HepG2 (cell line): ENCODE data around the gene MYO5A. TPM values are rescaled to one million over a fixed set of nuclear protein-coding genes. Genes with fewer than 3 reads are reported as not detected.

Source experiments
- ATAC-seq: fragments of 200-7000 bp; cut with Tn5 transposase; 3 replicates; pipeline ENCODE4 v1.9.1; 2020; ENCODE audit warnings: mild to moderate bottlenecking, moderate library complexity
- BruUV-seq: library from RNA; stranded (reverse); fragments of 400-500 nt; replicated peaks from 2 replicates; lab custom pipeline; 2021; lab: Mats Ljungman, UMichigan
- CTCF ChIA-PET: fragments of 300-600 bp; formaldehyde crosslinking; extraction: SDS; loops from one replicate; lab custom pipeline; 2021; ENCODE audit warnings: low total read pairs, inconsistent platforms, low intra/inter-chr PET ratio; lab: Yijun Ruan, JAX
- POLR2A ChIA-PET: fragments of 350-600 bp; sonication (Branson Sonifier 250); formaldehyde crosslinking; loops from one replicate; lab custom pipeline; 2020; ENCODE audit warnings: antibody characterized with exemption, inconsistent platforms; lab: Yijun Ruan, JAX
- DNase-seq: peaks from one replicate; pipeline ENCODE4 v3.0.0-alpha.2; 2015; ENCODE audit warnings: low spot score
- FAIRE-seq: peaks from 3 replicates; lab custom pipeline; 2011; peaks lifted over from hg19 to GRCh38; lab: Jason Lieb, UNC
- H2AFZ ChIP-seq: one replicate; pipeline ENCODE4 v1.6.1; 2011; ENCODE audit warnings: low read length, inconsistent platforms
- H3K27ac ChIP-seq: fragments of 300-600 bp; 3 replicates; pipeline ENCODE4 v1.8.0; 2011; ENCODE audit warnings: mixed run types, mild to moderate bottlenecking, mixed read lengths, low read length, inconsistent platforms; ENCODE audit not compliant: insufficient read depth; ENCODE audit errors: extremely low read length
- H3K27me3 ChIP-seq, 2 experiments: fragments of 200-600 bp in 1 of 2; 2 replicates in 1 of 2; 3 replicates in 1 of 2; pipeline versions ENCODE4 v1.6.0 to v1.8.0; 2011; ENCODE audit warnings: low read length in 2 of 2, mild to moderate bottlenecking in 2 of 2, moderate library complexity in 2 of 2, inconsistent platforms in 1 of 2; ENCODE audit not compliant: insufficient read depth in 2 of 2, control insufficient read depth in 1 of 2
- H3K36me3 ChIP-seq, 2 experiments: fragments of 200-600 bp in 1 of 2; replicated peaks in 1 of 2; 2 replicates in 1 of 2; 3 replicates in 1 of 2; pipeline versions ENCODE4 v1.5.1 to v1.8.0; 2011; ENCODE audit warnings: low read length in 2 of 2, inconsistent platforms in 1 of 2; ENCODE audit not compliant: insufficient read depth in 2 of 2, control insufficient read depth in 1 of 2
- H3K4me1 ChIP-seq: 2 replicates; pipeline ENCODE4 v1.5.1; 2012; ENCODE audit warnings: low read length, inconsistent platforms; ENCODE audit not compliant: insufficient read depth
- H3K4me2 ChIP-seq: 2 replicates; pipeline ENCODE4 v1.6.0; 2011; ENCODE audit warnings: low read depth, low read length, inconsistent platforms
- H3K4me3 ChIP-seq, 3 experiments: fragments of 200-600 bp in 1 of 3; sonication (generic), shearing (Covaris generic) in 1 of 3; replicated peaks in 1 of 3; 2 replicates each; pipeline ENCODE4 v1.5.1; 2011 to 2016; ENCODE audit warnings: low read length in 3 of 3, inconsistent platforms in 2 of 3, low read depth in 2 of 3, mild to moderate bottlenecking in 2 of 3, control low read depth in 1 of 3, mixed read lengths in 1 of 3; ENCODE audit not compliant: insufficient read depth in 1 of 3
- H3K79me2 ChIP-seq: one replicate; pipeline ENCODE4 v1.6.1; 2011; ENCODE audit warnings: low read length, inconsistent platforms; ENCODE audit not compliant: insufficient read depth
- H3K9ac ChIP-seq: 2 replicates; pipeline ENCODE4 v1.6.0; 2011; ENCODE audit warnings: mild to moderate bottlenecking, low read depth, low read length, inconsistent platforms; ENCODE audit not compliant: insufficient read depth
- H3K9me3 ChIP-seq: 2 replicates; pipeline ENCODE4 v1.5.1; 2012; ENCODE audit warnings: mild to moderate bottlenecking, low read length
- H4K20me1 ChIP-seq: 2 replicates; pipeline ENCODE4 v1.6.0; 2011; ENCODE audit warnings: inconsistent platforms, mild to moderate bottlenecking, low read length, moderate library complexity; ENCODE audit not compliant: insufficient read depth
- ATAD3A ChIP-seq: sonication (generic); formaldehyde crosslinking; IDR thresholded peaks from 2 replicates; pipeline ENCODE4 v1.4.0; 2020; ENCODE audit warnings: missing genetic modification reagents
- CBX2 ChIP-seq, 2 experiments: fragments of 200-600 bp in 1 of 2; sonication (generic); formaldehyde crosslinking in 1 of 2; IDR thresholded peaks; 2 replicates each; pipeline versions ENCODE4 v1.7.0 to v1.8.1; 2018 to 2022; ENCODE audit warnings: low read depth in 2 of 2, low read length in 1 of 2, mild to moderate bottlenecking in 1 of 2, missing genetic modification reagents in 1 of 2
- CENPX ChIP-seq: sonication (generic); formaldehyde crosslinking; IDR thresholded peaks from 2 replicates; pipeline ENCODE4 v1.9.0; 2021; ENCODE audit warnings: mild to moderate bottlenecking, missing genetic modification reagents, moderate library complexity
- CHCHD3 ChIP-seq: sonication (generic); formaldehyde crosslinking; IDR thresholded peaks from 2 replicates; pipeline ENCODE4 v1.8.0; 2022; ENCODE audit warnings: mild to moderate bottlenecking, missing genetic modification reagents, moderate library complexity
- GATA4 ChIP-seq: sonication (generic); IDR thresholded peaks from 2 replicates; pipeline ENCODE4 v1.6.1; 2016; ENCODE audit warnings: antibody characterized with exemption, low read depth, borderline replicate concordance
- HCFC1 ChIP-seq: fragments of 150-350 bp; IDR thresholded peaks from 2 replicates; pipeline ENCODE4 v1.6.1; 2014; ENCODE audit warnings: low read depth, low read length
- KDM6A ChIP-seq: IDR thresholded peaks from 2 replicates; pipeline ENCODE4 v1.6.1; 2016; ENCODE audit warnings: low read depth
- ZNF605 ChIP-seq: sonication (generic); formaldehyde crosslinking; IDR thresholded peaks from 2 replicates; pipeline ENCODE4 v1.8.0; 2022; ENCODE audit warnings: mild to moderate bottlenecking, missing genetic modification reagents
- ZNF7 ChIP-seq: IDR thresholded peaks from 2 replicates; pipeline ENCODE4 v1.6.1; 2016; ENCODE audit warnings: missing biosample characterization, missing genetic modification reagents
- ZNF766 ChIP-seq: sonication (generic); formaldehyde crosslinking; IDR thresholded peaks from 2 replicates; pipeline ENCODE4 v1.5.0; 2020; ENCODE audit warnings: missing genetic modification reagents, borderline replicate concordance
- ZNF790 ChIP-seq: sonication (generic); formaldehyde crosslinking; IDR thresholded peaks from 2 replicates; pipeline ENCODE4 v1.8.0; 2022; ENCODE audit warnings: missing genetic modification reagents, mild to moderate bottlenecking, borderline replicate concordance
- ZNF816 ChIP-seq: sonication (generic); formaldehyde crosslinking; IDR thresholded peaks from 2 replicates; pipeline ENCODE4 v1.8.0; 2022; ENCODE audit warnings: missing genetic modification reagents, mild to moderate bottlenecking, borderline replicate concordance
- WGBS: methylation state at CpG from one replicate; pipeline ENCODE4 v1.1.6; 2017; ENCODE audit warnings: low lambda C conversion rate; 5-methylcytosine and 5-hydroxymethylcytosine counted together
- in situ Hi-C: cut with HindIII; loops from 2 replicates; pipeline ENCODE4 v1.10.0; 2017; ENCODE audit warnings: low pct_unique_long_range_greater_than_20kb; ENCODE audit not compliant: extremely low pct_ligation_motif_present
- intact Hi-C: fragments of 100-400 bp; cut with micrococcal nuclease; formaldehyde crosslinking; loops from one replicate; pipeline ENCODE4 v1.10.0; 2022; ENCODE audit not compliant: unreplicated experiment
- polyA plus RNA-seq, 8 experiments: library from polyadenylated mRNA; depleted of rRNA in 3 of 8; stranded (reverse) in 7 of 8; unstranded in 1 of 8; fragments of >200 nt; fragmentation: Illumina TruSeq in 4 of 8; extraction: Trizol in 4 of 8; gene quantifications; 2 replicates each; pipeline versions ENCODE4 v1.2.1 to v1.2.3, GENCODE V29; 2011 to 2016; ENCODE audit warnings: low read depth in 4 of 8, missing spikeins in 1 of 8, mixed read lengths in 1 of 8; ENCODE audit not compliant: insufficient read depth in 1 of 8
- total RNA-seq, 5 experiments: library from RNA; depleted of rRNA; stranded (reverse); fragments of >200 nt; fragmentation: Illumina TruSeq; extraction: Trizol; gene quantifications; 2 replicates each; pipeline ENCODE4 v1.2.3, GENCODE V29; 2016; ENCODE audit warnings: low read depth in 1 of 5
- TF ChIP-seq, protein P1 (sequence below): sonication (generic); formaldehyde crosslinking; IDR thresholded peaks from 2 replicates; pipeline ENCODE4 v1.5.1; 2020; ENCODE audit warnings: mild to moderate bottlenecking, missing genetic modification reagents, moderate library complexity
- TF ChIP-seq, protein P2 (sequence below): IDR thresholded peaks from 2 replicates; pipeline ENCODE4 v1.6.1; 2016; ENCODE audit warnings: low read depth
- TF ChIP-seq, protein P3 (sequence below): sonication (generic); formaldehyde crosslinking; IDR thresholded peaks from 2 replicates; pipeline ENCODE4 v1.4.0; 2020; ENCODE audit warnings: low read depth, mild to moderate bottlenecking, missing genetic modification reagents

MYO5A gene
- total and polyA plus RNA-seq, 2 of the 13 experiments (the other 11 are each of a cell fraction or from before 2014, with no cell fraction given), result 2.8 to 4.8 TPM

DNA sequence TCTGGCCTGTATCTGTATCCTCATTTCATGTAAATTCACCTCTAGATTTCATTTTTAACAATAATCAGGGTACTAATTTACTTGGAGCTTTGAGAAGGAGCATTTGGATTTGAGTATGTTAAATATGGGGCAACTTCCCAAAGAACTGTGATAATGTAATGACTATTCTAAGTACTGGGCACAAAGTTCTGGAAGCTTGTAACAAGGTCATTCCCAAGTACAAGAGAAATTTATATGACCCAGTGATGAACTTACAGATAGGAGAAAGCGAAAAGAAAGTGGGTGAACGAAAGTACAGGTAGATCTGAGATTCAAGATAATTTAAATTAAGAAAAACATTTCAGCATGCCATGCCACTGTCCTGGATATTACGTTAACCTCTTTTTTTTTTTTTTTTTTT, 93.8 kb downstream of the MYO5A start:
- intact Hi-C loops (no loop called here), in situ Hi-C loops (no loop called here)
- DNase-seq, result no peak
- no peak overlapping the region for H3K27ac ChIP-seq
- H3K4me1 ChIP-seq, result no peaks in the 10 kb centered on the region
- H3K9me3 ChIP-seq, result no peaks in the 10 kb centered on the region
- no peak overlapping the region for H3K9ac ChIP-seq
- H3K4me3 ChIP-seq, result no peak overlapping the region
- no peaks in the 10 kb centered on the region for H3K36me3 ChIP-seq
- no peak for FAIRE-seq
- ChIA-PET POLR2A (no interaction called here), CTCF (no interaction called here)
- WGBS, result 27% methylated on average over 3 of the region's 3 CpGs
- no peak for TF ChIP-seq CBX2 (IDR thresholded peaks at IDR 0.05; ENCODE audit: low read depth, low read length)
- TF ChIP-seq CBX2 (CRISPR knock-in tag; IDR thresholded peaks at IDR 0.05; ENCODE audit: low read depth), result no peak
- TF ChIP-seq ZNF7 (CRISPR knock-in tag), result no peak
- no peak for TF ChIP-seq GATA4
- no peak overlapping the region for H2AFZ ChIP-seq
- H3K27me3 ChIP-seq, result peaks cover 0 to 6% of the 10 kb centered on the region in 2 experiments; a peak in 1 of 5 replicates
- H4K20me1 ChIP-seq, result no peaks in the 10 kb centered on the region
- H3K79me2 ChIP-seq, result no peaks in the 10 kb centered on the region
- no peak overlapping the region for H3K4me2 ChIP-seq
- BruUV-seq, result no TSS peak
- no peak for ATAC-seq

DNA sequence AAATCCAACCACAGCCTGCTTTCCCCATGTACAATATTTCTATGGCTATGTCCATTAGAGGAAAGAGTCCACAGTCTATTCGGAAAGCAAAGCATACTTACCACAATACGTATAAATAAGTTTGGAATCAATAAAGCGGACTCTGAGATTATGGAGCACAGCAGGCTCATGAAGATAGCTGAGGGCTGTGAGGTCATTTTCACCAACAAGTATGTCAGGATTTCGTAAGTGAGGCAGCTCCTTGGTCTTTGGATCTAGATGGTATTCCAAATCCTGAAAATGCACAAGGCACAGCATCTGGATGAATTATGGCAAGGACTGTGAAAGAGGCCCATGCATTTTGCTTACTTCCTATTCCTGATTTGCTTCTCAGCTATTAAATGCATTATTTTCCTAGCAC, 100.4 kb downstream of the MYO5A start:
- H3K4me1 ChIP-seq, result no peaks in the 10 kb centered on the region
- FAIRE-seq, result no peak
- no TSS peak for BruUV-seq
- ChIA-PET CTCF (no interaction called here), POLR2A (no interaction called here)
- H3K27ac ChIP-seq, result no peak overlapping the region
- no peaks in the 10 kb centered on the region for H3K27me3 ChIP-seq
- no peaks in the 10 kb centered on the region for H4K20me1 ChIP-seq
- no peaks in the 10 kb centered on the region for H3K36me3 ChIP-seq
- intact Hi-C loops (no loop called here), in situ Hi-C loops (no loop called here)
- no peak overlapping the region for H3K4me3 ChIP-seq
- no peak for ATAC-seq
- H3K4me2 ChIP-seq, result no peak overlapping the region
- 67% methylated on average over 4 of the region's 4 CpGs for WGBS
- no peak overlapping the region for H3K9ac ChIP-seq
- no peak overlapping the region for H2AFZ ChIP-seq
- no peak for DNase-seq
- no peaks in the 10 kb centered on the region for H3K79me2 ChIP-seq
- no peaks in the 10 kb centered on the region for H3K9me3 ChIP-seq
- TF ChIP-seq ZNF790, result no peak
- TF ChIP-seq, protein P1, sequence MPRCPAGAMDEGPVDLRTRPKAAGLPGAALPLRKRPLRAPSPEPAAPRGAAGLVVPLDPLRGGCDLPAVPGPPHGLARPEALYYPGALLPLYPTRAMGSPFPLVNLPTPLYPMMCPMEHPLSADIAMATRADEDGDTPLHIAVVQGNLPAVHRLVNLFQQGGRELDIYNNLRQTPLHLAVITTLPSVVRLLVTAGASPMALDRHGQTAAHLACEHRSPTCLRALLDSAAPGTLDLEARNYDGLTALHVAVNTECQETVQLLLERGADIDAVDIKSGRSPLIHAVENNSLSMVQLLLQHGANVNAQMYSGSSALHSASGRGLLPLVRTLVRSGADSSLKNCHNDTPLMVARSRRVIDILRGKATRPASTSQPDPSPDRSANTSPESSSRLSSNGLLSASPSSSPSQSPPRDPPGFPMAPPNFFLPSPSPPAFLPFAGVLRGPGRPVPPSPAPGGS (CRISPR knock-in tag), result no peak
- TF ChIP-seq ZNF605 (CRISPR knock-in tag), result no peak
- TF ChIP-seq, protein P2, sequence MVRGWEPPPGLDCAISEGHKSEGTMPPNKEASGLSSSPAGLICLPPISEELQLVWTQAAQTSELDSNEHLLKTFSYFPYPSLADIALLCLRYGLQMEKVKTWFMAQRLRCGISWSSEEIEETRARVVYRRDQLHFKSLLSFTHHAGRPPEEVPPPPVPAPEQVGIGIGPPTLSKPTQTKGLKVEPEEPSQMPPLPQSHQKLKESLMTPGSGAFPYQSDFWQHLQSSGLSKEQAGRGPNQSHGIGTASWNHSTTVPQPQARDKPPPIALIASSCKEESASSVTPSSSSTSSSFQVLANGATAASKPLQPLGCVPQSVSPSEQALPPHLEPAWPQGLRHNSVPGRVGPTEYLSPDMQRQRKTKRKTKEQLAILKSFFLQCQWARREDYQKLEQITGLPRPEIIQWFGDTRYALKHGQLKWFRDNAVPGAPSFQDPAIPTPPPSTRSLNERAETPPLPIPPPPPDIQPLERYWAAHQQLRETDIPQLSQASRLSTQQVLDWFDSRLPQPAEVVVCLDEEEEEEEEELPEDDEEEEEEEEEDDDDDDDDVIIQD (CRISPR knock-in tag), result no peak
- TF ChIP-seq KDM6A (CRISPR knock-in tag), result no peak
- TF ChIP-seq CENPX (CRISPR knock-in tag), result no peak
- TF ChIP-seq, protein P3, sequence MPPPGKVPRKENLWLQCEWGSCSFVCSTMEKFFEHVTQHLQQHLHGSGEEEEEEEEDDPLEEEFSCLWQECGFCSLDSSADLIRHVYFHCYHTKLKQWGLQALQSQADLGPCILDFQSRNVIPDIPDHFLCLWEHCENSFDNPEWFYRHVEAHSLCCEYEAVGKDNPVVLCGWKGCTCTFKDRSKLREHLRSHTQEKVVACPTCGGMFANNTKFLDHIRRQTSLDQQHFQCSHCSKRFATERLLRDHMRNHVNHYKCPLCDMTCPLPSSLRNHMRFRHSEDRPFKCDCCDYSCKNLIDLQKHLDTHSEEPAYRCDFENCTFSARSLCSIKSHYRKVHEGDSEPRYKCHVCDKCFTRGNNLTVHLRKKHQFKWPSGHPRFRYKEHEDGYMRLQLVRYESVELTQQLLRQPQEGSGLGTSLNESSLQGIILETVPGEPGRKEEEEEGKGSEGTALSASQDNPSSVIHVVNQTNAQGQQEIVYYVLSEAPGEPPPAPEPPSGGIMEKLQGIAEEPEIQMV, result no peak
- TF ChIP-seq ZNF766 (CRISPR knock-in tag), result no peak
- no peak for TF ChIP-seq CHCHD3
- TF ChIP-seq HCFC1, result no peak
- TF ChIP-seq ZNF816, result no peak
- TF ChIP-seq ATAD3A (CRISPR knock-in tag), result no peak
